Keratinocyte (primary cell): ENCODE measurements around the gene FFAR2. TPM values are rescaled to one million over a fixed set of nuclear protein-coding genes. Genes with fewer than 3 reads are reported as not detected.

Experiments
- DNase-seq: peaks from one replicate; pipeline ENCODE4 v3.0.0-alpha.2; 2011; ENCODE audit warnings: low read depth, missing footprints, low spot score
- FAIRE-seq: peaks from 2 replicates; lab custom pipeline; 2011; peaks lifted over from hg19 to GRCh38; lab: Jason Lieb, UNC
- H2AFZ ChIP-seq: 2 replicates; pipeline ENCODE4 v1.6.0; 2012; ENCODE audit warnings: low read length, control low read depth, inconsistent platforms; ENCODE audit not compliant: control insufficient read depth
- H3K27ac ChIP-seq: 2 replicates; pipeline ENCODE4 v1.5.1; 2011; ENCODE audit warnings: low read length; ENCODE audit not compliant: control insufficient read depth, insufficient read depth
- H3K27me3 ChIP-seq: 3 replicates; pipeline ENCODE4 v1.6.0; 2011; ENCODE audit warnings: low read length; ENCODE audit not compliant: control insufficient read depth, insufficient read depth; ENCODE audit errors: extremely low read depth
- H3K36me3 ChIP-seq, 2 experiments: 2 replicates in 1 of 2; 3 replicates in 1 of 2; pipeline ENCODE4 v1.5.1; 2011; ENCODE audit warnings: low read length in 2 of 2, mild to moderate bottlenecking in 1 of 2; ENCODE audit not compliant: control insufficient read depth in 2 of 2, insufficient read depth in 2 of 2; ENCODE audit errors: extremely low read depth in 1 of 2
- H3K4me1 ChIP-seq: 3 replicates; pipeline ENCODE4 v1.5.1; 2011; ENCODE audit warnings: low read length; ENCODE audit not compliant: control insufficient read depth, insufficient read depth; ENCODE audit errors: extremely low read depth
- H3K4me2 ChIP-seq: 3 replicates; pipeline ENCODE4 v1.6.0; 2011; ENCODE audit warnings: low read depth, low read length; ENCODE audit not compliant: control insufficient read depth, insufficient read depth; ENCODE audit errors: extremely low read depth
- H3K4me3 ChIP-seq, 3 experiments: fragments of 200-600 bp in 1 of 3; sonication (generic) in 1 of 3; 2 replicates in 2 of 3; 3 replicates in 1 of 3; pipeline ENCODE4 v1.5.1; 2011 to 2016; ENCODE audit warnings: low read length in 3 of 3, mild to moderate bottlenecking in 3 of 3, control low read depth in 2 of 3, inconsistent platforms in 1 of 3, low read depth in 1 of 3, mixed read lengths in 1 of 3, mixed run types in 1 of 3, moderate library complexity in 1 of 3; ENCODE audit not compliant: control insufficient read depth in 2 of 3, insufficient read depth in 2 of 3; ENCODE audit errors: extremely low read depth in 1 of 3
- H3K79me2 ChIP-seq: 2 replicates; pipeline ENCODE4 v1.6.0; 2012; ENCODE audit warnings: low read length; ENCODE audit not compliant: control insufficient read depth, insufficient read depth
- H3K9ac ChIP-seq: 3 replicates; pipeline ENCODE4 v1.6.0; 2011; ENCODE audit warnings: low read length; ENCODE audit not compliant: control insufficient read depth, insufficient read depth; ENCODE audit errors: extremely low read depth
- H3K9me1 ChIP-seq: 3 replicates; pipeline ENCODE4 v1.6.0; 2011; ENCODE audit warnings: low read length; ENCODE audit not compliant: control insufficient read depth, insufficient read depth; ENCODE audit errors: extremely low read depth
- H3K9me3 ChIP-seq: 2 replicates; pipeline ENCODE4 v1.5.1; 2012; ENCODE audit warnings: low read depth, low read length; ENCODE audit not compliant: control insufficient read depth
- H4K20me1 ChIP-seq: 3 replicates; pipeline ENCODE4 v1.6.0; 2011; ENCODE audit warnings: low read length; ENCODE audit not compliant: control insufficient read depth, insufficient read depth; ENCODE audit errors: extremely low read depth
- CTCF ChIP-seq, 3 experiments: IDR thresholded peaks in 1 of 3; conservative IDR thresholded peaks in 1 of 3; optimal IDR thresholded peaks in 1 of 3; 2 replicates in 2 of 3; 3 replicates in 1 of 3; pipeline versions ENCODE3 to v1.5.1; 2011; ENCODE audit warnings: low read length in 3 of 3, mild to moderate bottlenecking in 3 of 3, moderate library complexity in 2 of 3, control low read depth in 1 of 3, inconsistent platforms in 1 of 3; ENCODE audit not compliant: insufficient read depth in 2 of 3; ENCODE audit errors: extremely low read depth in 1 of 3
- EZH2 ChIP-seq: IDR thresholded peaks from one replicate; pipeline ENCODE4 v1.6.1; 2012; ENCODE audit warnings: inconsistent platforms, mild to moderate bottlenecking, low read length, moderate library complexity
- dilution Hi-C: fragments of 300-500 bp; cut with MboI; formaldehyde crosslinking; loops from one replicate; pipeline ENCODE4 v1.7.0; 2020; ENCODE audit warnings: low sequenced_read_pairs; ENCODE audit not compliant: extremely low pct_ligation_motif_present
- polyA plus RNA-seq, 5 experiments: library from polyadenylated mRNA; depleted of rRNA in 3 of 5; stranded (reverse) in 3 of 5; stranded (forward) in 1 of 5; unstranded in 1 of 5; fragments of >200 nt; gene quantifications; 1 replicate in 1 of 5; 2 replicates in 3 of 5; 3 replicates in 1 of 5; pipeline versions ENCODE4 v1.2.1 to v1.2.3, GENCODE V29; 2011 to 2012; ENCODE audit warnings: missing spikeins in 2 of 5, low read depth in 1 of 5, low replicate concordance in 1 of 5

The FFAR2 gene
- polyA plus RNA-seq, 1 donor (not counting 4 experiments of a cell fraction or from before 2014, with no cell fraction given), result not detected

DNA sequence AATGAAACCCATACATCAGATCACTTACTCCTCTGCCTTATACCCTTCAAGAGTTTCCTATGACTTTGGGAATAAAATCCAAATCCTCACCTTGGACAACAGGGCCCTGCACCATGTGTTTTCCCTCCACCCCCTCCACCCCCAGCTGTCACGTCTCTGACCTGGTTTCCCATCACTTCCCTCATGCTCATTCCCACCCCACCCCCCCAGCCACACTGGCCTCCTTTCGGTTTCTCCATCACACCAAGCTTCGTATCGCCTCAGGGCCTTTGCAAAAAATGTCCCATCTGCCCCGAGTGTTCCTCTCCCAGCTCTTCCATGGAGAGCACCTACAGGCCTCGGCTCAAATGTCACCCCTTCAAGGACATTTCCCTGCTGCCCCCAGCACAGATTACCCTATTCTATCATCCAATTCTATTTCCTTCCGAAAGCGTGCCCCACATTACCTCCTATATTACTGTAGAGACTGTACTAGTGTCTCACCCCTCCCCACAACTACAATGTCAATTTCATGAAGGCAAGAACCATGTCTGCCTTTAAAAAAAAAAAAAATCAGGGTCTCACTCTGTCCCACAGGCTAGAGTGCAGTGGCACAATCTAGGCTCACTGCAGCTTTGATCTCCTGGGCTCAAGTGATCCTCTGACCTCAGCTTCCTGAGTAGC lies 16.8 kb upstream of the FFAR2 start:
- Histone ChIP-seq H3K4me3 (no peak overlapping the region), H3K27ac (no peak overlapping the region), H3K9ac (no peak overlapping the region), H3K4me2 (no peak overlapping the region), H3K9me1 (no peaks in the 10 kb centered on the region), H2AFZ (no peak overlapping the region), H3K4me1 (peaks cover 2% of the 10 kb centered on the region), H3K36me3 (no peaks in the 10 kb centered on the region), H4K20me1 (no peaks in the 10 kb centered on the region), H3K9me3 (no peaks in the 10 kb centered on the region), H3K79me2 (no peaks in the 10 kb centered on the region), H3K27me3 (peaks cover 5% of the 10 kb centered on the region)
- DNase-seq (no peak), FAIRE-seq (no peak)
- dilution Hi-C loops, result loop anchor here (5.0 kb wide), 1 partner anchor 79 kb away; no protein-coding TSS in a partner anchor
- TF ChIP-seq CTCF (optimal IDR thresholded peaks at IDR 0.05 in 1 of 3, IDR thresholded peaks at IDR 0.05 in 1 of 3, conservative IDR thresholded peaks at IDR 0.05 in 1 of 3; ENCODE audit: extremely low read depth in 1 of 3, insufficient read depth in 2 of 3, low read length in 3 of 3) (no peak), EZH2 (no peak)

GRCh38 chr19:35432911-35433310 lies 15.1 kb upstream of the FFAR2 start:
- no peak for FAIRE-seq
- Histone ChIP-seq H3K4me2 (no peak overlapping the region), H3K9me1 (no peaks in the 10 kb centered on the region), H3K27me3 (peaks cover 5% of the 10 kb centered on the region), H3K27ac (no peak overlapping the region), H3K9ac (no peak overlapping the region), H3K79me2 (no peaks in the 10 kb centered on the region), H4K20me1 (no peaks in the 10 kb centered on the region), H3K36me3 (no peaks in the 10 kb centered on the region), H3K4me1 (peaks cover 8% of the 10 kb centered on the region), H2AFZ (no peak overlapping the region), H3K4me3 (no peak overlapping the region), H3K9me3 (no peaks in the 10 kb centered on the region)
- TF ChIP-seq EZH2 (no peak), CTCF (optimal IDR thresholded peaks at IDR 0.05 in 1 of 3, IDR thresholded peaks at IDR 0.05 in 1 of 3, conservative IDR thresholded peaks at IDR 0.05 in 1 of 3; ENCODE audit: extremely low read depth in 1 of 3, insufficient read depth in 2 of 3, low read length in 3 of 3) (no peak)
- dilution Hi-C loops, result loop anchor here (5.0 kb wide), 1 partner anchor 81 kb away; no protein-coding TSS in a partner anchor
- DNase-seq, result no peak
